Kidney capillary endothelial cell (primary cell): Measurements from ENCODE around the gene MIB1.

ENCODE experiments used
- DNase-seq: peaks from one replicate; pipeline ENCODE4 v3.0.0-alpha.2; 2018; ENCODE audit warnings: low spot score

Gene MIB1

DNA sequence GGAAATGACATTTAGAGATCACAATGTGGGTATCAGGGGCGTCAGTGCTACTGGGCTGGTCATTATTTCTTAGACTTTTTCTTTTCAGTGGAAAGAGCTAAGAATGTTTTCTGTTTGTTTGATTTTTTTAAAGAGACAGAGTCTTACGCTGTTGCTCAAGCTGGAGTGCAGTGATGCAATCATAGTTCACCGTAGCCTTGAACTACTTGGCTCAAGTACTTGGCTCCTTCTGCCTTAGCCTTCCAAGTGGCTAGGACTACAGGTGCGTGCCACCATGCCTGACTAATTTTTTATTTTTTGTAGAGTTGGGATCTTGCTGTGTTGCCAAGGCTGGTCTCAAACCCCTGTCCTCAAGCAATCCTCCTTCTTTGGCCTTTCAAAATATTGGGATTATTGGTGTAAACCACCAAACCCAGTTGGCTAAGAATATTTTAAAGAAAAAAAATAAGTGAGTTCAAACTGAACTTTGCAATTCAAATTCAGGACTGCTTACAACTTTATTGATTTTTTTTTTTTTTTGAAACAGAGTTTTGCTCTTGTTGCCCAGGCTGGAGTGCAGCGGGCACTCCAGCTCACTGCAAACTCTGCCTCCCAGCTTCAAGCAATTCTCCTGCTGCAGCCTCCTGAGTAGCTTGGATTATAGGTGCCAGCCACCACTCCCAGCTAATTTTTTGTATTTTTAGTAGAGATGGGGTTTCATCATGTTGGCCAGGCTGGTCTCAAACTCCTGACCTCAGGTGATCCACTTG, 154.2 kb downstream of the MIB1 start:
- no peak for DNase-seq

DNA sequence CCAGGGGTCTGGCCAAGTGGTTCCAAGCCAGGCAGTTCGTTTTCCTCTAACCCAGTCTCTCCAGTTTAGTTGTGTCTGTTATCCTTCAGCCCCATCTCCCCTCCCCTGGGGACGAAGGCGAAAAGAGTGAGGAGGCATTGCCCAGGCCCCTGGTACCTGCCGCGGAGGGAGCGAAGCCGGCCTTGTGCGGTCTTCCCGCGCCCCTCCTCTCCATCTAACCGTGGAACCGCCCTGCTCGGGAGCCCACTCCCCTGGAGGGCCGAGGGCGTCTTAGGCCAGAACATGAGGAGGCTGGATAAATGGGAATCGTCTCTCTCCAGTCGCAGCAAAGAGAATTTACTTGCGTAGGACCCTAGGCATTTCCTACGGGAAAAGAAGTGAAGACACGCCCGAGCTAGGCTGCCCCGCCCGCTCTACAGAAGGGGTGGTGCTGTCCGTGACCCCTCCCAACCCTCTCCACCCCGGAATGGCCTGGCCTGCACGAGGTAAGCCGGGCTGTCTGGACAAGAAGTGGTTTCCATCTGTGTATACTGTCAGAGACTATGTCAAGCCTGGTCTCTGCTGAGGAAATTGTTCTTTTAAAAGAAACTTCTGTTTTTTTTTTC, 156.2 kb downstream of the MIB1 start:
- DNase-seq: no peak

DNA sequence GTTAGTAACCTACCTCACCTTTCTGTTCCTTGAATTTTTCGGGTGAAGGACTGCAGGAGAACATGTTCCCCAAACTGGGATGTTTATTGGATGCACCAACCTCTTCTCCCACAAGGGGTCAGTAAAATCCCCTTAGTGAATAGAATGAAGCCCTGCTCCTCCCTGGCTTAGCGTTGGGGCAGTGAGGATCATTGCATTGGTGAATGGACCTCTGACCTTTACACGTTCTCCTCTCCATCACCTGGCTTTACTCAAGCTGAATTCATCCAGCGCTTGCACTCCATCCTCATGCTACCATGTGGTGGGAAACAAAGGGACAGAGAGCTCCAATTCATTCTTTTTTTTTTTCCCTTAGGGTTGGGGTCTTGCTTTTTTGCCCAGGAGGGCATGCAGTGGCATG, 157.2 kb downstream of the MIB1 start:
- DNase-seq: peak; percentile 37

- DNase-seq: no peak
Measured at GRCh38 chr18:21900605-21901352, 160.2 kb downstream of the MIB1 start.

GRCh38 chr18:21901423-21901945, 160.9 kb downstream of the MIB1 start:
- no peak for DNase-seq

GRCh38 chr18:21903709-21904108, 163.1 kb downstream of the MIB1 start:
- DNase-seq: no peak

DNA sequence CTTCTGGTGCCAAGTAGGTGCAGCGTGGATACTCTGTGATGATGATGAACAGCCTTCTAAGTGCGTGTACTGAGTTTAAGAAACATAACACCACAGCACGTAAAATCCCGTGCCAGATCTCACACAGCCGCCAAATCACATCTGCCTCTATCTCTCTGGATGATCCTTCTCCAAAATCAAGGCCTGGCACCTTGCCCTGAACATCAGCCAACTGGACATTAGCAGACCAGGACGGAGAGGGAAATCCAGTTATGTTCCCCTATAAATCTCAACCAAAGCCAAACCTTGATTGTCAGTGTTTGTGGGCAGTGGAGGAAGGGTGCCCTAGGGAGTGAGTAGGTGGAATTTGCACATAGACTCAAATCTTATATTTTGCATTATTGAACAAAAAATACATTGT, 164.3 kb downstream of the MIB1 start:
- no peak for DNase-seq

DNA sequence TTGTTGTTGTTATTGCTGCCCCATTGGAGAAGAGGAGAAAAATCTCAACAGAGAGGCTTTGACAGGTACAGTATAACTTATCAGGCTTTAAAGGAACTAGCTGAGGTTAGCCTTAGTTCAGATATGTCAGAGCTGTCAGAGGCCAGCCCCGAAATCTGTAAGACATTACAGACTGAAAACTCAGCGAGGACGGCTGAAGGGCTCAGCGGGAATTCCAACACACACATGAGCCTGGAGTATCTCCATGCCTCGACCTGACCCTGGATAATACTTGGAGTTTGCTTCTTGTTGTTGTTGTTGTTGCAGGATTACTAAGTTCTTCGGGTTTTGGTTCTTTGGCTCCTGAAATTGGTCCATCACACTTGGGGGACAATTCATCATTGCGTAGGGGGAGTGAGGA, 166.9 kb downstream of the MIB1 start:
- DNase-seq: no peak

DNA sequence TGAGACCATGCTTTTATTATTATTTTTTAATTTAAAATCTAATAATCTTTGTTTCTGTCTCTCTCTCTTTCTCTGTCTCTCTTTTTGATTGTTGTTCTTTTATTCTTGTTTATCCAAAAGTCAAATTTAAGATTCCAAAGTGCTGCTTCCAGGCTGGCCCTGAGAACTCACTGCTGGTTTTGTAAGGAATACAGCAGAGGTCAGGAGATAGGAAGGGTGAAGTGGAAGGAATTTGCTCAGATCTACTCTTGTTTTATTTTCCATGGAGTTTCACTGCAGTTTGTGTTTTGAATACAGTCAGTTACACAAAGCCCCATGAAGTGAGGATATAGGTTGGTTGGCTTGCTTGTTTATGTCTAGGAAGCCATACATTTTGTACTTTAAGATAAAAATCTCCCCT, 168.1 kb downstream of the MIB1 start:
- no peak for DNase-seq

DNA sequence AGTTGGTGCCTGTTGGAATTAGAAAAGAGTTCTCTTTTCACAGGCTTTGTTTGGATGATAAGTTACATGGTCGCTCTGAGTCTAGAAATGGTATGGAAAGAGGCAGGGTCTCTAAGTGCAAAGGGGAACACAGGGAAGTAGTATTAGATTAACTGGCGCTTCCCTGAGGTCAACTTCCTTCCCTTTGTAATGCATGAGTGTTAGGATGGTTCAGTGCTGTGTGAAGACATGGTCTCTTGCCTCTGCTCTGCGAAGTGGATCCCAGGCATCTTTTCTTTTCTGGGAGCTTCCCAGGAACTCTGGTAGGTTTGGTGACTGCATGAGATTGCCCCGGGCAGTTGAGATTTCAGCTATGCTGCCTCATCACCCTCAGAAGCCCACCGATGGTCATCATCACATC, 170.3 kb downstream of the MIB1 start:
- DNase-seq: no peak

DNA sequence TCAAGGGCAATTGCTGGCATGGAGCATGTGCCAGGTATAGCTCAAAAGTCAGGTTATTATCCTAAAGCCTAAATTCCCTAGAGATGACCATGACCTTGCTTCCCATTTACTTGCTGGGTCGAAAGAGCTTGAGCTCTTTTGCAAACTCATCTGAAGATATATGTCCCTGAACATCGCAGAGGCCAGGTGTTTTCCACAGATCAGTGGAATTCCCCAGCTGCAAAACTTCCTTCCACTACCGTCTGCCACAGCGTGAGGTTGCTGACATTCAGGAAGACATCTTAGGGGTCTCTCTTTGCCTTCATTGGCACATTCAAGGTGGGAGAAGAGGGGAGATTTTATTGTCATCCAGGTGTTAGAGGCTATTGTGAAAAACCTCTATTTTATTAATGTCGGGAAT, 171.0 kb downstream of the MIB1 start:
- DNase-seq: no peak

- DNase-seq: no peak
Measured at GRCh38 chr18:21912339-21913239, 172.0 kb downstream of the MIB1 start.

DNA sequence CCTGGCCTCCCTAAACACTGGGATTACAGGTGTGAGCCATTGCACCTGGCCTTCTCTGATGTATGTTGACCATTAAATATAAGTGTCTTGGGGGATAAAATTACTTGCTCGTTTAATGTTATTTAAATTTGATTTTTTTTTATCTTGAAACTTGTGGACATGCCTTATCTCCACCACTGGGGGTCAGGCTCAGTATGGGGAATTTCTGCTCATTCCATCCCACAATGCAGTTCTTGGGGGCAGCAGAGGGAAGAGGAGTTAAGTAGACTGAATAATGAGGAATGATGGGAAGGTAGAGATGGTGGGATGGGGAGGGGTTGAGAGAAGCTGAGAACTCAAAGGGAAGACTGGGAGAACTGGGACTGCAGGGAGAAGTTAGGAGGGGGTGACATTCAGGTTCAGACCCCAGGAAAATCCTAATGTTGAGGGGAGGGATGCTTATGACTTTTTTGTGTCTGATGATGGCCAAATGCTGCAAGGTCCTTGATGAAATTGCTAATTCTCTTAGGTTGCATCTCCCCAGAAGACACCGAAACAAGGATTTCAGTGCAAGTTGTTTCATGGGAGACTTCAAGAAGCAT, 174.2 kb downstream of the MIB1 start:
- DNase-seq: peak; percentile 59

DNA sequence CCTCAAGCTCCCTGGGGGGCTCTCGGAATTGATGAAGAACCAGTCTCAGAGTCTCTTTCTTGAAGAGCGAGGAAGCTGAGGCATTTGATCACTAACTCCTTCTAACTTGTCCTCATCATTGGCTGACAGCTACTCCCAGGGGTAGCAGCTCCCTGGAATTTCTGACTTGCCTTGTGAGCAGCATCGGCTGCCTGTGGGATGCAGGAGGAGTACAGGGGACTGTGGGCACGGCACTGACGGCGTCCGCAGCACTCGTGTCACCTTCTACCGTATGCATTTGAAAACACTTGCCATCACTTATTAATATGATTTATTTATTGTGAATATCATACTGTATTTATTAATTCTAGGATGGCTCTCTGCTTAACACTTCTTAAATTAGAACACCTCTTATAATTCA, 175.0 kb downstream of the MIB1 start:
- DNase-seq: no peak

DNA sequence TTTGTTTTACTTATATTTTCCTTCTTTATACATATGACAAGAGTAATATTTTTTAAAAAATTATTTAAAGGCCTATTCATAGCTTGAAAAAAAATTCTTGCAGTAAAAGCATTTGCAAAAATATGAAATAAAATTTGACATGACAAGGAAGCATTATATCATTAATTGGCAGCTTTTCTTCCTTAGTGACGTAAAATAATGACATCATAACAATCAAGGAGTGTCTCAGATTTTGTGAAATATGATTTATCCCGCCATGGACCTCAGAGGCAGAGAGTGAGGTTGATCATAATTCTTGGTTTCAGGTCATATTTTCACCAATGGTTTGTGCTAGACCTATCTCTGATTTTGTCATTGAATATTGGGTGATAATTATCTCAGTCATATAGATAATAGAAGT, 176.0 kb downstream of the MIB1 start:
- DNase-seq: no peak

- DNase-seq: no peak
Measured at GRCh38 chr18:21918693-21919092, 178.1 kb downstream of the MIB1 start.
